ENCODE data around the gene ADAM10. TPM values are rescaled to one million over a fixed set of nuclear protein-coding genes. Genes with fewer than 3 reads are reported as not detected.

ADAM10 gene
- total RNA-seq, 1 donor from 2014 or later = 190 TPM

- Mint-ChIP-seq H3K4me1 (peaks cover 14% of the 10 kb centered on the region), H3K9me3 (no peaks in the 10 kb centered on the region), H3K4me3 (no peak overlapping the region), H3K27ac (peak overlapping the region; percentile 90), H3K36me3 (peaks cover 12% of the 10 kb centered on the region), H3K27me3 (ENCODE audit: low read depth) (no peaks in the 10 kb centered on the region)
- no peak for DNase-seq (ENCODE audit: low spot score in 2 of 2, unreplicated experiment in 2 of 2)
- TF ChIP-seq CTCF (IDR thresholded peaks at IDR 0.05; ENCODE audit: unreplicated experiment) = no peak
Observed at GRCh38 chr15:58590926-58591325, 158.6 kb downstream of the ADAM10 start.

GRCh38 chr15:58590236-58590635 lies 159.3 kb downstream of the ADAM10 start:
- Mint-ChIP-seq H3K27ac (peak overlapping the region; percentile 57), H3K27me3 (ENCODE audit: low read depth) (no peaks in the 10 kb centered on the region), H3K9me3 (no peaks in the 10 kb centered on the region), H3K4me3 (no peak overlapping the region), H3K36me3 (peaks cover 12% of the 10 kb centered on the region), H3K4me1 (peaks cover 17% of the 10 kb centered on the region)
- TF ChIP-seq CTCF (IDR thresholded peaks at IDR 0.05; ENCODE audit: unreplicated experiment) = no peak
- no peak for DNase-seq (ENCODE audit: low spot score in 2 of 2, unreplicated experiment in 2 of 2)

DNA sequence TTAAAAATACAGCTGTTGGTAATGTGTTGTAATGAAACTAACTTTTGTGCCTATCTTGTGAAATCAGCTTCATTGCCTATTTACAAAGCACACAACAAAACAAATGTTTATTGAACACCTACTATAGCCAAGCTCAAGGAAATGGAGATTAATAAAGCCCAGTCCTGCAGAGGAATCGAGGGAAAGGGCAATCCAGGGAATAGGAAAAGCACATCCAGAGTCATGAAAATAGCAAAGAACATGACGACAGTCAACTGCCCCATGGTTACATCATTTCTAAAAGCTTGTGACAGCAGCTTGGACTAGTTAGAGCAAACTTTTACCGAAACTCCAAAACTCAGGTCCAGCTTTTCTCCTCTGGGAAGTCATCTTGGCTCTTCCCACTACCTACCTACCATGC lies 160.5 kb downstream of the ADAM10 start:
- DNase-seq (ENCODE audit: low spot score in 2 of 2, unreplicated experiment in 2 of 2) = no peak
- H3K4me3 Mint-ChIP-seq = no peak overlapping the region
- peaks cover 6% of the 10 kb centered on the region for H3K9me3 Mint-ChIP-seq
- peaks cover 17% of the 10 kb centered on the region for H3K4me1 Mint-ChIP-seq
- no peak overlapping the region for H3K27ac Mint-ChIP-seq
- peaks cover 10% of the 10 kb centered on the region for H3K36me3 Mint-ChIP-seq
- H3K27me3 Mint-ChIP-seq (ENCODE audit: low read depth) = no peaks in the 10 kb centered on the region
- TF ChIP-seq CTCF (IDR thresholded peaks at IDR 0.05; ENCODE audit: unreplicated experiment) = no peak

DNA sequence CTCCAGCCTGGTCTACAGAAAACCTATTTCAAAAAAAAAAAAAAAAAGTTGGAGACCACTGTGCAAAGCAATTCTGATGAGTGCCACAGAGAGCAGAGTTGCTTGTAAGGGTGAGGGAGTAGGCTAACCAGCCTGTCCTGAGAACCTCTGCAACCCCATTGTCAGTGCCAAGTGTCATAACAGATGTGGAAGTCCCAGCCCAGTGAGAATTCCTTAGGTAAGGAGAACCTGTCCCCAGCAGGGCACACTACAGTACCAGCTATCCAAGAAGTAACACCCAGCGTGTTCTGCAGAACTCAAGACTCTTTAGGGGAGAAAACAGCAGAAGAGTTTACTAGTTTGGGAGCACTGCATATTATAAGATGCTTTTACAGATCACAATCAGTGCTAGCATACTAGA lies 161.4 kb downstream of the ADAM10 start:
- TF ChIP-seq CTCF (IDR thresholded peaks at IDR 0.05; ENCODE audit: unreplicated experiment) = no peak
- DNase-seq (ENCODE audit: low spot score in 2 of 2, unreplicated experiment in 2 of 2) = no peak
- H3K36me3 Mint-ChIP-seq = peaks cover 9% of the 10 kb centered on the region
- H3K27ac Mint-ChIP-seq = no peak overlapping the region
- no peaks in the 10 kb centered on the region for H3K27me3 Mint-ChIP-seq (ENCODE audit: low read depth)
- H3K9me3 Mint-ChIP-seq = peaks cover 14% of the 10 kb centered on the region
- peaks cover 17% of the 10 kb centered on the region for H3K4me1 Mint-ChIP-seq
- no peak overlapping the region for H3K4me3 Mint-ChIP-seq

DNA sequence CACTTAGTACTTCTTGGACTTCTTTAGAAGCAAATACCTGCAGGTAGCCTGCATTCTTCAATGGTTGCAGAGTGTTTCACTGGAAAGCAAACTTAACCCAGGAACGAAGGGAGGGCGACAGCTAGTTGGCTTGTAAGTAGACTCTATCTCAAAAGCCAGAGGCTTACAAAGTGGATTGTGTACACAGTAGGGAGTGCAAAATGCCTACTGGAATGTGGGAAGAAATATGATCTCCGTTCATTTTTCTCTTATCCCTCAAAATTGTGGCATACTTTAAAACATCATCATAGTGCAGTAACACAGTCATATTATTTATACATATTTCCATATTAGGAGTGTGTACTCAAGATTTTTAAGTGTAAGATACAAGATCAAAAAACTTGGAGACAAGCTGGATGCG lies 162.0 kb downstream of the ADAM10 start:
- H3K4me3 Mint-ChIP-seq = no peak overlapping the region
- H3K4me1 Mint-ChIP-seq = peaks cover 17% of the 10 kb centered on the region
- H3K27ac Mint-ChIP-seq = no peak overlapping the region
- no peaks in the 10 kb centered on the region for H3K27me3 Mint-ChIP-seq (ENCODE audit: low read depth)
- peaks cover 17% of the 10 kb centered on the region for H3K9me3 Mint-ChIP-seq
- no peak for DNase-seq (ENCODE audit: low spot score in 2 of 2, unreplicated experiment in 2 of 2)
- H3K36me3 Mint-ChIP-seq = peaks cover 7% of the 10 kb centered on the region
- no peak for TF ChIP-seq CTCF (IDR thresholded peaks at IDR 0.05; ENCODE audit: unreplicated experiment)
